Activated CD8-positive, alpha-beta memory T cell treated with anti-CD3 and anti-CD28 coated beads for 1 hour (primary cell): ENCODE measurements around the gene RASA1.
"Not testable (repeated sequence)": the region's sequence is repeated elsewhere in the genome, so short reads cannot be mapped to it uniquely, and the experiment has no call there.

ENCODE experiments used
- DNase-seq, 2 donors: peaks; one replicate each; pipeline ENCODE4 v3.0.0-alpha.2; 2020; ENCODE audit warnings: low read depth in 1 of 2; ENCODE audit errors: extremely low read depth in 1 of 2

Gene RASA1

DNA sequence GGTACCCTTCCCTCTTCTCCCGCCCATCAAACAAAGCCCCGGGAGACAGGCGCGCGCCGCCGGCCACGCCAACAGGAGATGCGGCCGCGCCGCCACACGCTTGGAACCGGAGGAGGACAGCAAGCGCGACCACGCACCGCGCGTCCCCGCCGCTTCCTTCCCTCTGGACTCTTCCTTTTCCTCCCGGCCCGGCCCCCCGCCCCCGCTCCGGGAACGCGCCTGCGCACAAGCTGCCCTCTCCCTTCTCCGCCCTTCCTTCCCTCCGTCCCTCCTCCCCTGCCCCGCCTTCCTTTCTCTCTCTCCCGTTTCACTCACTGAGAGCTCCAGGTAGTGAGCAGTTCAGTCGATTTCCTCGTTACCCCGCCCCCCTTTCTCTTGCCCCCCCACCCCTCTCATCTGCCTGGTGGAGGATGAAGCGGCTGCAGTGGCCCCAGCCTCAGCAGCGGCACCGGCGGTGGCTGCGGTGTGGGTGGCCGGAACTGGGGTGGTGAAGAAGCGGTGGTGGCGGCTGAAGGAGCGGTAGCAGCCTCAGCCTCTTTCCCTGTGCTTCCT is at the start of gene RASA1:
Gene RASA1 (plus strand): TSS at position 310 of the 552 bp plus-strand sequence. CDS start 569 bp downstream, outside the sequence.
- peak; percentile 42 to 69 for DNase-seq

DNA sequence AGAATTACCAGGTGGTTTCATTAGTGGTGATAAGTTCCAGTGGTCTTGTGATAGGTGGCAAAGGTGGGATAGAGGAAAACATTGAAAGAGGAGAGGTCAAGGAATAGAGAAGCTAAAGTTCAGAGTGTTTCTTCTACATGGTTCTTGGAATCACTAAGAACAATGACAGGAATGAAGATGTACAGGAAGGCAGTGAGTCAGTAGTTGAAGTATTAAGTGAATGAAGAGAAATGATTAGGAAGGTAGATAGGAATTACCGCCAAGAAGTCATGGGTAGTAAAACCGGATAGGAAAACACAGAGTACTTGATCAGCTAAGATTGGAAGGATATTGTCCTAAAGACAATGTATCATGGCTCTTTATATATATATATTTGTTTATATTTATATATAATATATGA is 37.9 kb upstream of the RASA1 start:
- DNase-seq = no peak

DNA sequence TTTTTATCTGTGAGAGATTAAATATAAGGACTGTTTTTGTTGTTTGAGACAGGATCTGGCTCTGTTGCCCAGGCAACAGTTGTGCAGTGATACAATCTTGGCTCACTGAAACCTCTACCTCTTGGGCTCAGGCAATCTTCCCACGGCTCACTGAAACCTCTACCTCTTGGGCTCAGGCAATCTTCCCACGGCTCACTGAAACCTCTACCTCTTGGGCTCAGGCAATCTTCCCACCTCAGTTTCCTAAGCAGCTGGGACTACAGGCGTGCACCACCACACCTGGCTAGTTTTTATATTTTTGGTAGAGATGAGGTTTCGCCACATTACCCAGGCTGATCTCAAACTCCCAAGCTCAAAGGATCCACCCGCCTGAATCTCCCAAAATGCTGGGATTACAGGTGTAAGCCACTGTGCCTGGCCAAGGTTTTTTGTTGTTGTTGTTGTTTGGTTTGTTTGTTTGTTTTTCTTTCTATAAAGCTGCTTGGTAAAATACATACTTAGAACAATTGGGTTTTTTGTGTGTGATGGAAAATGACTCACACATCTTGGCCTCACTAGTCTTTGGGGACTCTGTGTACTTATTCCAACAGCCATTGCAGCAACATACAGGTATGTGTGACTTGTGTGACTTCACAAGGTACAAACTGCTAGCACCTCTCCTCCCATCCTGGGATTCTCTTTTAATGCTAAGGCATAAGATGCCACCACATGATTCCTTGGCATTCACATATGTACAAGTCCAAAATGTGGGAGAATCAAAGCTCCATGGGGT is 36.5 kb upstream of the RASA1 start:
- no peak for DNase-seq

DNA sequence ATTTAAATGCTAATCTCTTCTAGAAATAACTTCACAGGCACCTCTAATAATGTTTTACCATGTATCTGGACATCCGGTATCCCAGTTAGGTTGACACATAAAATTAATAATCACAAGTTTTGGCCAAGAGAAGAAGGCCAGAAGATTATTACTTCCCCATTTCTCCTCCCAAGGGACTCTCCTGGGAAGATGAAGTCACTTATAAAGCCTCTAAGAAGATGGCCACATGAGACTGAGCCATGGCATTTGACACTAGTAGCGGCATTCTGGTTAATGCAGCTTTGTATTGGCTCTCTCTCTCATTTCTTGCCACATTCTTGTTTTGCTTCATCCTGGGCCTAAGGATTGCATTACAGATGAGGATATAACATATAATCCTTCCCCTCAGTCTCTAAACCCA is 34.5 kb upstream of the RASA1 start:
- DNase-seq = no peak

- no peak for DNase-seq
These were observed 26.1 kb upstream of the RASA1 start for GRCh38 chr5:87241555-87241954.

- no peak for DNase-seq
These were observed 25.4 kb upstream of the RASA1 start for GRCh38 chr5:87242242-87242641.

DNA sequence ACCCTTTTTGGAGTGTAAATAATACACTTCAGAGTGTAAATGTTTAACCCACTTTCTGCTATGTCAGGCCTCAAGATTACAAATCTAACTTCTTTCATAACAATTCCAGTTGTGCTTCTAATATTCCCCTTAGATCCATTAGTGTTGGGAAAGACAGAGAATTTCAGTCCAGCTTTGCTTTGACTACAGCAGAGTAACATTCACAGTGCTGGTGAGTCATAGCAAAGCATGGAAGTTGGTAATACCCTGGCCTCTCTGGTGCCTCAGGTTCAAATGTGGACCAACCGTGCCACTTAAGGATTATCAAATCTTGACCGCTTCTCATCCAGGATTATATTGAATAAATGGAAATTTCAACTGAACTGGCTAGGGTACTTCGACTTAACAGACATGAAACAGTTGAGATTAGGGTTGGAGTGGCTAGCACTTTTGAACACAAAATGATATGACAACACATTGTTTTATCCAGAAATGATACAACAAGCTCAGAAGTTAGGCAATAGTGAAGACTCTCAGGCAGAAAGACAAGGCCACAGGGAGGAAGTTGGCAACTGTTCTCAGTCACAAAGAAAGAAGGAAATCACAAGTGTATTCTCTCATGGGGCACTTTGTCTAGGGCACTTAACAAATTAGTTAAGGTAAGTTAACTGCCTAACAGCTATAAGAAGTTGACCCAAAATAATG is 24.4 kb upstream of the RASA1 start:
- DNase-seq = no peak

- no peak for DNase-seq
These were observed 22.2 kb upstream of the RASA1 start for GRCh38 chr5:87245451-87245850.

DNA sequence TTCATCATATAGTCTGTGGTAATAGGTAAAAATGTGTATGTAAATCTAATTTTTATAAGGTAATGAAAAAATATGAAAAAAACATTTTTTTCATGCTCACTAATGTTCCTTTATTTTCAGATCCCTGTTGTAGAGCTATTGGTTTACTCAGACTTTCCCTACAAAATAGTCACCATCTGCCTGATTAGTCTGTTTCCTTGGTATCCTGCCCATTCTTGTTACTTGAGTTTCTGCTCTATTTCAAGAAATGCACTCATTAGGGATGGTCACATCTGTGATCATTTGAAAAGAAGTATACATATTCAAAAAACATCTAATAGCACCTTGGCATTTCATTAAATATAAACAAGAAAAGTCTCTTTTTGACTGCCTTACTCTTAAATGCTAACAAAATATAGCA is 21.6 kb upstream of the RASA1 start:
- DNase-seq = no peak

DNA sequence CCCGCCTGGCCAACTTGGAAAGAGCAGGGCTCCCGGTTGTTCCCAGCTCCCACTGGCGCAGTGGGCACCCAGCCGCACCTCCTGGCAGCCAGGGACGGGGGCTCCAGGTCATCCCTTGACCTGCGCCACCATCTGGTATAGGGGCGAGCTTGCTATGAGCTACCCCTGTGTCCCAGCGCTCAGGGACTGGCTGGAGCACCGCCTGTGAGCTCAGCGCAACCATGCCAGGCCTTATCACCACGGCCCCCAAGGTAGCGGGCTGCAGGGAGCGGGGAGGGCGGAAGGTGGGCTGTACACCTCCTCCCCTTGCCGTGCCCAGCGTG is 15.4 kb upstream of the RASA1 start:
- DNase-seq = no peak

DNA sequence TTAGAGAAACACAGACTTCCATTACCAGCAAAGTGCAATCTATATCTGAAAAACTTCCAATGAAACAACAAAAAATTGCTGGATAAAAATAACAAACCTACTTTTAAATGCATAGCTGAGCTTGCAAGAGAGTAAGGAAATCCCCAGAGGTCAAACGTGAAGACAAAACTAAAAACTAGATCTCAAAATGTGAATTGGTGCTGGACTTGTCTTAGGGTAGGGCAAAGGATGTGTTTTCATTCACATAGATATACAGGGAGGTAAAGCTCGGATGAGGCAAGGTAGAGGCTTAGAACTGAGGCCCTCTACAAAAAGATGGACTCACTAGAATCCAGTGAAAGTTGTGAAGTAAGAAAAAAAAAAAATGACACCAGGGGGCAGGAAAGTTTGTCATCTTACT is 13.6 kb upstream of the RASA1 start:
- DNase-seq = no peak

DNA sequence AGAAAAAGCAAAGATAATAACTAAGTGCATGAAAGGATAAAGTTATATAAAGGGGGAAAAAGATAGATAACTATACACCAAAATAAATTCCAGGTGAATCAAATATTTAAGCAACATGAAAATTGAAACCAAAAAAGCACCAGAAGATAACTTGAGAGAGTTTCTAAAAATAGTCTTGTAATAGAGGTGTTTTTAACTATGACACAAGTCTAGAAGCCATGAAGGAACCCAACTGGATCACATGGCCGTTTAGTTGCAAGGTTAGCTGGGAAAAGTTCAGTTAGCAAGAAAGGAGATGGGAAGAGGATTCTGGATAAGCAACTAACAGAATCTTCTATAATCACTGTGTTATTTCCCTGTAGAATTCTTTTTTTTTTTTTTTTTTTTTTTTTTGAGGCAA is 9.2 kb upstream of the RASA1 start:
- no peak for DNase-seq

DNA sequence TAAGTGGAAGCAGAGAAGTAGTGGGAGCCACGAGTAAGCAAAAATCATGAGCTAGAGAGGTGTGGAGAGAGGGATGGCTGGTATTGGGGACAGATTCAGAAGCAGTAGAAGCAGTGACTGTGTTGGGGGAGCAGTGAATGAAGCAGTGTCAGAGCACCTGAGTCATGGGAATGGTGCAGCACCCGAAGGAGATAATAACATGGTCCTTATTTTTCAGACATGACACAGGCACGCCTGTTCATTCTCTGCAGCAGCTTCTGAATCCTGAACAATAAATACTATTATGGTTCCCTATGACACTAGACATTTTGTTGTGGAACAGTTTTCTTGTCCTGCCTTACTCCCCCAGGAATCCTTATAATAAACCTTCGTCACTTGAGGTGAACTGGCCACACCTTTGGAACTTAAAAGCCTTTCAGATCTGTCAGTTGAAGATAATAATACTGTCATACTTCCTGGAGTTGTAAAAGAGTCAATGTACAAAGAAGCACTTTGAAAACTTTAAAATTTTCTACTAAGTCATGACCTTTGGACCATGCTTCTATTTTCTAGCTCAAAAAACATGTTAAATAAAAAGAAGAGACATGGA is 7.0 kb upstream of the RASA1 start:
- no peak for DNase-seq

GRCh38 chr5:87263498-87263897 is 4.2 kb upstream of the RASA1 start:
- no peak for DNase-seq

GRCh38 chr5:87266914-87267573 is 639 bp upstream of the RASA1 start:
- no peak for DNase-seq

DNA sequence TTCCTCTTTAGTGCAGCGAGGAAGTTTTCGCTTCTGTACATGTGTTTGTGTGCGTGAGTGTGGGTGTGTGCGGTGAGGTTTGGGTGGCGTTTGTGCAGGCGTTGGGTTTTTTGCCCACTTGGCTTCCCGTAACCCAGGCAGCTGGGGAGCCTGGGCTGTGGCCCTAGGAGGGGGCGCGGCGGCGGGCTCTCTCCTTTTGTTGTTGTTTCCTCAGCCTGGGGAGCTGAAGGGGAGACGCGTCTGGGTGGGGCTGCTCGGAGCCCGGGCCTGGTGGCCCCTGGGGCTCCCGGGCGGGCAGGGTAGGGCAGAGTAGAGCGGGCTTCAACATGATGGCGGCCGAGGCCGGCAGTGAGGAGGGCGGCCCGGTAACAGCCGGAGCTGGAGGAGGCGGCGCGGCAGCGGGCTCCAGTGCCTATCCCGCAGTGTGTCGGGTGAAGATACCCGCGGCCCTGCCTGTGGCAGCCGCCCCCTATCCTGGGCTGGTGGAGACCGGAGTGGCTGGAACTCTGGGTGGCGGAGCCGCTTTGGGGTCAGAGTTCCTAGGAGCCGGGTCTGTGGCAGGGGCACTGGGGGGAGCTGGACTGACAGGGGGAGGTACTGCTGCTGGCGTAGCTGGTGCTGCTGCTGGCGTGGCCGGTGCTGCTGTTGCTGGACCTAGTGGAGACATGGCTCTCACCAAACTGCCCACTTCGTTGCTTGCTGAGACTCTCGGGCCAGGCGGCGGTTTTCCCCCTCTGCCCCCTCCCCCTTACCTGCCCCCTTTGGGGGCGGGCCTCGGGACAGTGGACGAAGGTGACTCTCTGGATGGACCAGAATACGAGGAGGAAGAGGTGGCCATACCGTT is 665 bp downstream of the RASA1 start:
- peak; percentile 27 to 40 for DNase-seq

GRCh38 chr5:87268970-87269377 is 1.3 kb downstream of the RASA1 start:
- no peak for DNase-seq

DNA sequence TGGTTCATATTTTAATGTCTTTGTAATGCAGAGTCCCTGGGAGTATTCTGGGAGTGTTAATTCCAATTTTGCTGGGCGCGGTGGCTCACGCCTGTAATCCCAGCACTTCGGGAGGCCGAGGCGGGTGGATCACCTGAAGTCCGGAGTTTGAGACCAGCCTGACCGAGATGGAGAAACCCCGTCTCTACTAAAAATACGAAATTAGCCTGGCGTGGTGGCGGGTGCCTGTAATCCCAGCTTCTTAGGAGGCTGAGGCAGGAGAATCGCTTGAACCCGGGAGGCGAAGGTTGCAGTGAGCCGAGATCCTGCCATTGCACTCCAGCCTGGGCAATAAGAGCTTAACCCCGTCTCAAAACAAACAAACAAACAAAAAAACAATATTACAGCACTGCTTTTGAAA is 3.2 kb downstream of the RASA1 start:
- DNase-seq = not testable (repeated sequence)

GRCh38 chr5:87276655-87277054 is 9.0 kb downstream of the RASA1 start:
- no peak for DNase-seq

- no peak for DNase-seq
These were observed 9.7 kb downstream of the RASA1 start for GRCh38 chr5:87277279-87277835.
